Stimulated activated CD4-positive, alpha-beta T cell treated with anti-CD3 and anti-CD28 coated beads, Interleukin-12 subunit alpha, Interleukin-12 subunit beta, amount 100 ng/mL, for 24 hours (primary cell): Measurements from ENCODE around the gene HIF1AN.
"Not testable (repeated sequence)": the region's sequence is repeated elsewhere in the genome, so short reads cannot be mapped to it uniquely, and the experiment has no call there.

ENCODE experiments used
- DNase-seq, 2 experiments: peaks; one replicate each; pipeline ENCODE4 v3.0.0-alpha.2; 2020; ENCODE audit warnings: low read depth in 2 of 2

HIF1AN gene

DNA sequence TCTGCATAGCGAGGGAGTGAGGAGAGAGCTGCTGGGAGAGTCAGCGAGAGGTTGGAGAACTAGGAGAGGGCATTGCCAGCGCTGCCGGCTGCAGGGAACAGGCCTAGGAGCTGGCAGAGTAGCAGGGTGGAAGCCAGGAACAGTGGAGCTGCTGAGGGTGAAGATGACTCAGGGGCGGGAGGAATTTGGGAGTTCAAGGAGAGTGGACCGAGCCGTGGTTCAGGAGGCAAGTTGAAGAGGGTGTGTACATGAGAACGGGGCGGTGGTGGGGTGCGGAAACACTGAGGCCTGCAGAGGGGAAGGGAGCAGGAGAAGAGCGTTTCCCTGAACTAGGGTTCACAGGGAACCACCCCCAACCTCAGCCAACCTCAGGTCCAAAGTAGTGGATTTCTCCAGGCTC is 31.5 kb downstream of the HIF1AN start:
- no peak for DNase-seq

DNA sequence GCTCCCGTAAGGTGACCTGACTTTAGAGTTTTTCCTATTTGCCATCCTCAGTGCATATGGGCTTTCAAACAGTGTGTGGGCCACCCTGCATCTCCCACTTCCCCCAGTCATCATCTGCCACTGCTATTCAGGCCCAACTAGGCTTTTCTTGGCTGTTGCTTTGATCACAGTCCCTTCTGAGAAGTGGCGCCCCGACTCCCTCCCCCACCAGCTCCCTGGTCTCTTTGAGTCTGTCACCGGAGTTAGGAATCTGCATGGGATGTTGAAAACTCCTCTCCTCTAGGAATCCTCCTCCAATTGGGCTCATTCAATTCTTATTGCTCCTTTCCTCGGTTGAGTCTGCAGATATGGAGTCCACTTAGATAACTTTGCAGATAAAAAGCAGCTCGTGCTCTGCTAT is 32.1 kb downstream of the HIF1AN start:
- DNase-seq = no peak

DNA sequence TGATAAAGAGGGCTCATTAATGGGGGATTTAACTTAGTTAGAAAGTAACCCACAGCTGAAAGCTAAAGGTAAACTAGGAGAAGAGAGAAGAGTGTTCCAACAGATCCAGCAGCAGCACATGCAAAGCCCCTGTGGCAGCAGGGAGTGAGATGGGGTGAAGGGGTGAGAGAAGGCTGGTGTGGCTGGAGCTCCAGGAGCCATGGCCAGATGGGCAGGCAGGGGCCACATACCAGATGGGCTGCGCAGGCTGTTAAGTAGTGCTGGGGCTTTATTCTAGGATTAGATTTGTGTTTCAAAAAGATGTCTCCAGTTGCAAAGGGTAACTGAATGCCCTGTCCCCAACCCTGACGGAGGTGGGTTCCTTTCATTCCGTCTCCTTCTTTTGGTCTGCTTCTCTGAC is 33.2 kb downstream of the HIF1AN start:
- no peak for DNase-seq

DNA sequence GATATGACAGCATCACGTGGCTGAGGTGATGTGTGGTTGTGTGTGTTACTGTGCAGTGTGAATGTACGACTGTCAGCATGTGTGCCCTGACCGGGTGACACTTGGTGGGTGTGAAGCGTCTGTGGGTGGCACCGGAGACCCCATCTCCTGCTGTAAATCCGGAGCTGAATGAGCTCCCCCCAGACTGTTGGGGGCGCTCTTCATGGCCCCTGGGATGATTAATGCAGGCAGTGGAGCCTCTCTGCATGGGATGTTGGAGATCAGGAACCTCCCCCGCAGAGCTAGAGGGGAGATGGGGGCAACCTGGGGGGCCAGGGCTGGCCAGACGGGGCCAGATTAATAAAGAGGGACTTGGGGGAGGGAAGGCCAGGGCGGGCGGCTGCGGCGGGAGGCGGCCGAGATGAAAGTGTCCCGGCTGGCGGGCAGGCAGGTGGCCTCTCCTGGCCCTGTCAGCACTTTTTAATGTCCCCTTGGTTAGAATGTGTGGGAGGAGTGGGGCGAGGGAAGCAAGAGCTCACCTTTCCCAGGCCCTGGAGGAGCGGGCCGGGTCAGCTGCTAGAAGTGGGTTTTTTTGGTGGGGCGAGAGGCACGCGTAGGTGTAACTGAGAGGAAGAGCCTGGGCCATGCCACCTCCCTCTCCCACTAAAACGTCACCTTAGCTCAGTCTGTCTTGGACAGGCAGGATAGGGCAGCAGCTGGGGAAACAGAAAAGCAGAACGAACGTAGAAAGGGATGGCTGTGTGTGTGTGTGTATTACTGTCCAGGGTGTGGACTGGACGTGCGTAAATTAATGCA is 34.1 kb downstream of the HIF1AN start:
- DNase-seq = no peak

DNA sequence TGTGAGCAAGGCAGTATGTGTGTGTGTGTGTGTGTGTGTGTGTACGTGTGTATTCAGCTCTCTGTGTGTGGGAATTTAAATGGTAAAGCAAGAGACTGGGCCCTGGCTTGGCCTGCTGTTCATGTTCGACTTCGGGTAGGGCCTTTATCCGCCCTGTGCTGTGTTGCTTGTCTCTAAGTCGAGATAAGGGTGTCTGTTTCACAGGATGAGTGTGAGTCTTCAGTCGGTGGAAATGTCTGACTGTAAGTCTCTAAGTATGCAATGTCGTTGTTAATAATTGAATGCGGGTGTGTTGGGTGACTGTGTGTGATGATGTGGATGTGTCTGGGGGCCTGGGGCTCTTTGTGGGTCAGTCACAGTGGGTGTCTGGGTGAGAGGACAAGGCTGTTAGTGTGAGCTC is 34.8 kb downstream of the HIF1AN start:
- DNase-seq = no peak

DNA sequence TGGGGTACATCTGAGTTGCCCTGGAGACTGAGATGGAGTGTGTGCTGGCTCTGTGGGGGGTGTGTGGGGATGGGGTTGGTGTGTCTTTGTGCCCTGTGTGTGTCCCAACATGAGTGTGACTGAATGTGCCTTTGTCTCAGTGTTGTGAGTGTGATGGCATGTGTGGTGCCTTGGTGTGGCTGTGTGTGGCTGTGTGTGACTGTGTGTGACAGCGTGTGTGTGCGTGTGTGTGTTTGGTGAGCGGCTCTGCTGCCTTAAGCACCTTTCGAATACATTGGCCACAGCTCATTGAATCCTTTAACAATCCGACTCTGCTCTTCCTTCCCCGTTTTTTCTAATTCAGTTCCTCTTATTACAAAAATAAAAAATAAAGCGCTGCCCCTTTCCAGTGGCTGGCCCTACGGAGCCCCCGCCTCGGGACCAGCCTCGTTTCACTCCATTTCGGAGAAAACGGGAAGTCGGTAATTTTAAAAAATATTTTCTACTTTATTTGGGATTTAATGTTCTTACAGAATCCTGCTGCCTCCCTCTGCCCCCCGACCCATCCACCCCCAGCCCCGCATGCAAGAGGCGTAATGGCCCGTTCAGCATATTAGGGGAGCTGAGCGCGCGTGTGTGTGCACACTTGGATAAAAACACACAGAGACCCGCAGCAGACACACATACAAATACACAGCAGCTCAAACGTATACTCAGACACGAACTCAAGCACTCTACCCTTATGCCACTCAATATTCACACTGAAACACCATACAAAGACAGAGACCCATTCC is 35.5 kb downstream of the HIF1AN start:
- no peak for DNase-seq

DNA sequence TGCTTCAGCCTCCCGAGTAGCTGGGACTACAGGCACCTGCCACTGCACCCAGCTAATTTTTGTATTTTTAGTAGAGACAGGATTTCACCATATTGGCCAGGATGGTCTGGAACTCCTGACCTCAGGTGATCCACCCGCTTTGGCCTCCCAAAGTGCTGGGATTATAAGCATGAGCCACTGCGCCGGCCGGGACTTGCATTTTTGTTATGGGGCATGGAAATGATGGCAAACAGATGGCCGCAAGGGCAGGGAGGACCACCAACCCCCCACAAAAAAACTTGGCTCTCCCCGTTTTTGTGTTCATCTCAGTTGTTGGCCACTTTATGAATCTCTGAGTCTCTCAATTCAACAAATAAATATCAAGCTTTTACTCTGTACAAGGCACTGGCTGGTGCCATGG is 39.4 kb downstream of the HIF1AN start:
- DNase-seq = not testable (repeated sequence)

DNA sequence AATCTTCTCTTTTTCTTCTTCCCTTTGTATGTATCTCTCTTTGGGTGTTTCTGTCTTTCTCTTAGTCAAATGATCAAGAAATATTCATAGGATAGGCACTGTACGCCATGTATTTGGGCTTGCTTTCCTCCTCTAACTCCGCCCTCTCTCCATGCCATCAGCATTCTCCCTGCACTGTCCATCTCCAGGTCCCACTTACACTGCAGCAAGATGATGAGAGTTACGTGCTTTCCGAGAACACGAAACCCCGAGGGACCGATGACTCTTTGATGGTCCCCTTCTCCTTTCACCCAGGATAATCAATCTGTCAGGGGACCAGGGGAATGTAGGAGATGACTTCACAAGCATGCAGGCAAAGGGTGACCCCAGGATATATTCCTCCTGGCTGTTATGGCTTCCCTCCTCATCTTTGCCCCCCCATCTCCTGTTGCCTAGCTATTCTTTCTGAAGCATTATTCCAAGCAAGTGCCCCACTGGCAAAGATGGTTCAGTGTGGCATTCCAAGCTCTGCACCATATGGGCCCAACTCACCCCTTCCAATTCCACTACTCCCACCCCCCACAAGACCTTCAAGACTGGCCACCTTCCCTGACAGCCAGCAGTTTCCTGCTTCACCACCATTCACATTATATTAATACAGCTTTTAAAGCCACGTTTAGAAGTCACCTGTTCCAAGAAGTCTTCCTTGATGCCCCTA is 40.0 kb downstream of the HIF1AN start:
- DNase-seq = no peak

DNA sequence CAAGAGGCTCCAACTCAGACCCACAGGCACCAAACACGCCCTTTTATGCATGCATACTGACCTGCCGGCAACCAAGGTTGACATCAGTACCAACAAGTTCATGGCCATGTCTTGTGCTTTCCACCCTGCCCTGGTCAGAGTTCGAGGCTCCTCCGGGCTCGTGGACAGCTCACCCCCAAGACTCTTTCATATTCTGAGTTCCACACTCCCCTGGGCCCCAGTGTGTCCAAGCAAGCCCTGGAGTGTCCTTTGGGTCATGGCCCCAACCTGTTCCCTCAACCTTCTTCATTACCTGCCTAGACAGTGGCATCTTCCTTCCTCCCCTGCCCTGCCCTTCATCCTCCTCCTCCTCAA is 40.5 kb downstream of the HIF1AN start:
- no peak for DNase-seq

DNA sequence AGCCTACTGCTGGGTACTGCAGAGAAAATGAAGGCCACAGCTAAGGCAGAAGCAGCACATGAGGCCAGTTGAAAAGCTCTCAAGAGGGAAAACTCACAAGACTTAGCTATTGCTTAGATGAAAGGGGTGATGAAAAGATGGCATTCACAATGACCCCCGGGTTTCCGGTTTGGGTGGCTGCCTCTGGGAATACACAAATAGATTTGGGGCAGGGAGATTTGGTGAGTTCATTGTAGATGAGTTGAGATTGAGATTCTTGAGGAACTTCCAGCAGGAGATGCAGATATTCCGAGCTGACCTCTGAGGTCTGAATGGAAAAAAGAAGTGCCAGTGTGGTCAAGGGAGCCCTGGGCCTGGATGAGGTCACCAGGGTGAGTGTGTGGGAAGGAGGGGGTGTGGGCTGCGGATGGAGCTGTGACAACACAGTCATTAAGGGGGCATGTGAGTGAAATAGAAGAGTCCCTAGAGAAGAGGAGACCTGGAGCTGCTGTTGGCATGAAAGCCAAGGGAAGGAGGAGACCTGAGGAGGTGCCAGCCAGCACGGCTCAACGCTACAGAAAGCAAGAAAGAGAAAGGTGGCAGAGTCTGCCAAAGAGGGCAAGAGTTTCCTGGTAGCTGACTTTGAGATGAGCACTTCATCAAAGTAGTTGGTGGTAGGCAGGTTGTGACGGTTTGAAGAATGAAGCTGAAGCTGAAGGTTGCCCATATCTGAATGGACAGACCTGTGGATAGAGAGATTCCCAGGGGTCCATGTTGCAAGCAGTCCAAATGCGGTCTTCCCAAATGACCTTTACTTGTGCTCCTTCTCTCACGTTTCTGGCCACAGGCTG is 43.7 kb downstream of the HIF1AN start:
- DNase-seq = no peak

DNA sequence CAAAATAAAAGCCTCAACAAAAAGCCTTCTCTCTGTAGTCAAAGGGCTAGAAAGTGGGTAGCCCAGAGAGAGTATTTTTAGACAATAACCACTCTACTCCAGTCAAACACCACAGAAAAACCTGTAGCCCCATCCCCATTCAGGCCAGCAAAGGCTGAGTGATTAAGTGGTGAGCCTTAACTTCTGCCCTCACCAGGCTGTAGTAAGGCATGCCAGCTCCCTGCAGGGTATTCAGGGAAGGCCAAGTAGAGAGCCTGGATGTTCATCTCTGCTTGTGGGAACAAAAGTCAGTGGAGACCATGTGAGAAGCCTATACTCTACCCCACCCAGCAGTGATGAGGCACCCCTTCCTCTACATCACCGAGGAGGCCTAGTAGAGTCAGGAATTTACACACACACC is 51.2 kb downstream of the HIF1AN start:
- no peak for DNase-seq

DNA sequence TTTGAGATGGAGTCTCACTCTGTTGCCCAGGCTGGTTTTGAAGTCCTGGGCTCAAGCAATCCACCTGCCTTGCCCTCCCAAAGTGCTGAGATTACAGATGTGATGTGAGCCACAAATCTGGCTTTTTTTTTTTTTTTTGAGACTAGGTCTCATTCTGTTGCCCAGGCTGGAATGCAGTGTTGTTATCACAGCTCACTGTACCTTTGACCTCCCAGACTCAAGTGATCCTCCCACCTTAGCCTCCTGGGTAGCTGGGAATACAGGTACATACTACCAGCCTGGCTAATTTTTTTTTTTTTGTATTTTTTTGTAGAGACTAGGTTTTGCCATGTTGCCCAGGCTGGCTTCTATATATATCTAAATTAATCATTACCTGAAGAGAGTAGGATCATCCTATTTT is 62.4 kb downstream of the HIF1AN start:
- no peak for DNase-seq

DNA sequence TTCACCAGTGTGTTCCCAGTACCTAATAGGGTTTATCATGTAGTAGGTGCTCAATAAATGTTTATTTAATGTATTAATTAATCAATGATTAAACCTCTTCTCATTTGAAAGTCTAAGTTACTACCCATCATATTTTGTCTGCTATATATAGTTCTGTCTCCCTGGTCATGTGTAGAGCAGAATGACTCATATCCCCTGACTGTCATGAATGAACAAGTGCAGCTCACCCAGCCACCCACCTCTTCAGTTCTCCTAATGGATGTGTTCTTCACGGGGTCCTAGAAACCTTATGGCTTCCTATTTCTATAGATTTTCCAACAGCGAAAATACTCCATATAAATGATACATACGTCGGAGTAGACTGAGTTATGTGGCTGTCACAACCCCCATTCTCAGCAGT is 64.5 kb downstream of the HIF1AN start:
- DNase-seq = no peak

DNA sequence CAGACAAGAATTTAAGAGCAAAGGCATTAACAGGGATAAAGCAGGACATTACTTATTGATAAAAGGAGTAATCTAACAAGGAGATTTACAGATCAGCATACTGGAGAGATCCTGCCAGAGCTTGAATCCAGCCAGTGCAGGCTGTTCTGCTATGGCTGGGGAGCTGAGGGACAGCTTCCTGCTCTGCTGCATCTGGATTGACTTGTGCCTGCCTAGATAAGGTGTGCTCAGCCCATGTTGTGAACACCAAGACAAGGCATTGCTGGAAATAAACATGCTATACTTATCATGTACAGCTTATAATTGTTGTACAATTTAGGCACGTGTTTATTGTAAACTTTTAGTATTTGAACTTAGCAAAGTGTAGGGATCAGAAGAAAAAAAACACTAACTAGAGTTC is 71.7 kb downstream of the HIF1AN start:
- no peak for DNase-seq
